EH (cell line): ENCODE data around the gene PTK6.
"Not testable (repeated sequence)": the region's sequence is repeated elsewhere in the genome, so short reads cannot be mapped to it uniquely, and the experiment has no call there.

Source experiments
- DNase-seq: peaks from one replicate; pipeline ENCODE4 v3.0.0-alpha.2; 2015; ENCODE audit warnings: low read depth

Gene PTK6

GRCh38 chr20:63494420-63495166, 42.6 kb downstream of the PTK6 start:
- DNase-seq, result no peak

- DNase-seq, result no peak
Observed at GRCh38 chr20:63494084-63494419, 43.1 kb downstream of the PTK6 start.

- no peak for DNase-seq
Observed at GRCh38 chr20:63493563-63494020, 43.6 kb downstream of the PTK6 start.

- no peak for DNase-seq
Observed at GRCh38 chr20:63492982-63493381, 44.2 kb downstream of the PTK6 start.

- DNase-seq, result no peak
Observed at GRCh38 chr20:63492518-63492917, 44.7 kb downstream of the PTK6 start.

GRCh38 chr20:63491635-63492230, 45.4 kb downstream of the PTK6 start:
- no peak for DNase-seq

- no peak for DNase-seq
Observed at GRCh38 chr20:63491078-63491477, 46.1 kb downstream of the PTK6 start.

GRCh38 chr20:63490416-63490815, 46.8 kb downstream of the PTK6 start:
- no peak for DNase-seq

- no peak for DNase-seq
Observed at GRCh38 chr20:63488315-63489251, 48.6 kb downstream of the PTK6 start.

GRCh38 chr20:63487781-63488241, 49.4 kb downstream of the PTK6 start:
- DNase-seq, result no peak

- no peak for DNase-seq
Observed at GRCh38 chr20:63487116-63487764, 49.9 kb downstream of the PTK6 start.

GRCh38 chr20:63486300-63486855, 50.8 kb downstream of the PTK6 start:
- no peak for DNase-seq

GRCh38 chr20:63484651-63485403, 52.3 kb downstream of the PTK6 start:
- no peak for DNase-seq

GRCh38 chr20:63484236-63484635, 52.9 kb downstream of the PTK6 start:
- no peak for DNase-seq

GRCh38 chr20:63483834-63484233, 53.3 kb downstream of the PTK6 start:
- no peak for DNase-seq

- no peak for DNase-seq
Observed at GRCh38 chr20:63482021-63482587, 55.1 kb downstream of the PTK6 start.

GRCh38 chr20:63481503-63481902, 55.7 kb downstream of the PTK6 start:
- no peak for DNase-seq

- DNase-seq, result not testable (repeated sequence)
Observed at GRCh38 chr20:63479695-63480419, 57.3 kb downstream of the PTK6 start.

GRCh38 chr20:63478346-63479302, 58.6 kb downstream of the PTK6 start:
- DNase-seq, result no peak
